GM12878 (cell line): ENCODE data around the gene PRCD. TPM values are rescaled to one million over a fixed set of nuclear protein-coding genes. Genes with fewer than 3 reads are reported as not detected.

ENCODE experiments used
- ATAC-seq: fragments of 200-7000 bp; cut with Tn5 transposase; 3 replicates; pipeline ENCODE4 v1.9.1; 2020; ENCODE audit warnings: mild to moderate bottlenecking, moderate library complexity
- BruUV-seq: library from RNA; stranded (reverse); fragments of 400-500 nt; replicated peaks from 2 replicates; lab custom pipeline; 2021; lab: Mats Ljungman, UMichigan
- CTCF ChIA-PET: fragments of 300-600 bp; sonication (Branson Sonifier 250); formaldehyde crosslinking; extraction: SDS; loops from one replicate; lab custom pipeline; 2021; ENCODE audit warnings: inconsistent platforms; lab: Yijun Ruan, JAX
- POLR2A ChIA-PET: fragments of 350-600 bp; formaldehyde crosslinking; extraction: SDS; loops from one replicate; lab custom pipeline; 2021; ENCODE audit warnings: inconsistent platforms; lab: Charles Lee
- RAD21 ChIA-PET: fragments of 300-600 bp; sonication (Branson Sonifier 250); formaldehyde crosslinking; loops from one replicate; lab custom pipeline; 2023; ENCODE audit warnings: antibody characterized with exemption; ENCODE audit not compliant: unreplicated experiment; lab: Charles Lee
- SMC1A ChIA-PET: fragments of 300-600 bp; sonication (Branson Sonifier 250); formaldehyde crosslinking; loops from one replicate; lab custom pipeline; 2023; ENCODE audit not compliant: unreplicated experiment, uncharacterized antibody; lab: Charles Lee
- DNase-seq: peaks from one replicate; pipeline ENCODE4 v3.0.0-alpha.2; 2011; ENCODE audit warnings: low read depth, low spot score
- FAIRE-seq: peaks from 3 replicates; lab custom pipeline; 2011; peaks lifted over from hg19 to GRCh38; lab: Jason Lieb, UNC
- H2AFZ ChIP-seq: 2 replicates; pipeline ENCODE4 v1.6.0; 2011; ENCODE audit warnings: low read depth, low read length, control low read depth; ENCODE audit not compliant: control insufficient read depth
- H3K27ac ChIP-seq: 2 replicates; pipeline ENCODE4 v1.5.1; 2011; ENCODE audit warnings: control low read depth; ENCODE audit not compliant: control insufficient read depth, insufficient read depth
- H3K27me3 ChIP-seq, 2 experiments: replicated peaks in 1 of 2; 2 replicates each; pipeline versions ENCODE4 v1.6.0 to v1.6.1; 2011; ENCODE audit warnings: low read length in 1 of 2; ENCODE audit not compliant: control insufficient read depth in 2 of 2, insufficient read depth in 2 of 2
- H3K36me3 ChIP-seq, 2 experiments: 2 replicates each; pipeline ENCODE4 v1.5.1; 2011; ENCODE audit warnings: low read length in 1 of 2; ENCODE audit not compliant: control insufficient read depth in 2 of 2, insufficient read depth in 2 of 2
- H3K4me1 ChIP-seq: 2 replicates; pipeline ENCODE4 v1.6.1; 2011; ENCODE audit warnings: mild to moderate bottlenecking, low read length, moderate library complexity, mixed read lengths; ENCODE audit not compliant: control insufficient read depth, insufficient read depth
- H3K4me2 ChIP-seq: 2 replicates; pipeline ENCODE4 v1.6.0; 2011; ENCODE audit warnings: control low read depth; ENCODE audit not compliant: control insufficient read depth, insufficient read depth
- H3K4me3 ChIP-seq: fragments of 200-600 bp; sonication (generic); 2 replicates; pipeline ENCODE4 v1.5.1; 2016
- H3K79me2 ChIP-seq: 2 replicates; pipeline ENCODE4 v1.6.0; 2011; ENCODE audit warnings: low read length; ENCODE audit not compliant: control insufficient read depth, insufficient read depth
- H3K9ac ChIP-seq: 2 replicates; pipeline ENCODE4 v1.8.0; 2011; ENCODE audit warnings: low read length, control low read depth, mixed read lengths; ENCODE audit not compliant: control insufficient read depth, insufficient read depth
- H3K9me3 ChIP-seq: replicated peaks from 3 replicates; pipeline ENCODE4 v1.5.1; 2011; ENCODE audit warnings: mild to moderate bottlenecking, low read length; ENCODE audit not compliant: control insufficient read depth, insufficient read depth
- H4K20me1 ChIP-seq: 2 replicates; pipeline ENCODE4 v1.6.0; 2011; ENCODE audit not compliant: control insufficient read depth, insufficient read depth
- DPF2 ChIP-seq: fragments of 450-650 bp; IDR thresholded peaks from 2 replicates; pipeline ENCODE4 v1.6.1; 2017; ENCODE audit warnings: mild to moderate bottlenecking
- HCFC1 ChIP-seq: fragments of 150-350 bp; IDR thresholded peaks from 2 replicates; pipeline ENCODE4 v1.6.1; 2014; ENCODE audit warnings: low read length
- IRF4 ChIP-seq: IDR thresholded peaks from 2 replicates; pipeline ENCODE4 v1.6.1; 2011; ENCODE audit warnings: low read depth, low read length
- NBN ChIP-seq: fragments of 450-650 bp; IDR thresholded peaks from 2 replicates; pipeline ENCODE4 v1.6.1; 2016
- WGBS: methylation state at CpG from one replicate; pipeline ENCODE4 v1.1.6; 2016; ENCODE audit warnings: low lambda C conversion rate; ENCODE audit not compliant: insufficient replicate concordance, insufficient coverage; ENCODE audit errors: missing lambda C conversion rate; 5-methylcytosine and 5-hydroxymethylcytosine counted together
- in situ Hi-C: fragments of 300-500 bp; cut with MboI; formaldehyde crosslinking; loops from 9 replicates; pipeline ENCODE4 v1.14.3; 2018; ENCODE audit warnings: mixed read lengths
- intact Hi-C: fragments of 100-400 bp; cut with micrococcal nuclease; formaldehyde crosslinking; loops from one replicate; pipeline ENCODE4 v1.14.2; 2022; ENCODE audit not compliant: unreplicated experiment
- polyA plus RNA-seq, 11 experiments: library from polyadenylated mRNA; depleted of rRNA in 4 of 11; unstranded in 6 of 11; stranded (reverse) in 5 of 11; fragments of >200 nt; fragmentation: Nextera tagmentation in 4 of 11; fragmentation: Illumina TruSeq in 1 of 11; extraction: Ambion mirVana in 4 of 11; extraction: Trizol in 1 of 11; gene quantifications; 1 replicate in 1 of 11; 2 replicates in 10 of 11; pipeline versions ENCODE4 v1.2.1 to v1.2.3, GENCODE V29; 2011 to 2016; ENCODE audit warnings: inconsistent platforms in 2 of 11, missing spikeins in 2 of 11, low read depth in 1 of 11
- total RNA-seq, 4 experiments: library from RNA; depleted of rRNA in 3 of 4; stranded (reverse); fragments of >200 nt in 3 of 4; fragmentation: Illumina TruSeq in 1 of 4; extraction: Trizol in 1 of 4; gene quantifications; 2 replicates each; pipeline versions ENCODE4 v1.2.1 to v1.2.3, GENCODE V29; 2013 to 2021
- TF ChIP-seq, protein P1 (sequence below): fragments of 450-650 bp; conservative IDR thresholded peaks from 2 replicates; pipeline ENCODE4 v1.6.1; 2017; ENCODE audit warnings: mild to moderate bottlenecking, moderate library complexity
- TF ChIP-seq, protein P2 (sequence below): fragments of 450-650 bp; IDR thresholded peaks from 2 replicates; pipeline ENCODE4 v1.6.1; 2016; ENCODE audit warnings: mild to moderate bottlenecking

The PRCD gene
- total and polyA plus RNA-seq, 10 of the 15 experiments (the other 5 are each of a cell fraction or from before 2014, with no cell fraction given): 0.18 to 0.95 (median 0.34) TPM; not detected in 4

DNA sequence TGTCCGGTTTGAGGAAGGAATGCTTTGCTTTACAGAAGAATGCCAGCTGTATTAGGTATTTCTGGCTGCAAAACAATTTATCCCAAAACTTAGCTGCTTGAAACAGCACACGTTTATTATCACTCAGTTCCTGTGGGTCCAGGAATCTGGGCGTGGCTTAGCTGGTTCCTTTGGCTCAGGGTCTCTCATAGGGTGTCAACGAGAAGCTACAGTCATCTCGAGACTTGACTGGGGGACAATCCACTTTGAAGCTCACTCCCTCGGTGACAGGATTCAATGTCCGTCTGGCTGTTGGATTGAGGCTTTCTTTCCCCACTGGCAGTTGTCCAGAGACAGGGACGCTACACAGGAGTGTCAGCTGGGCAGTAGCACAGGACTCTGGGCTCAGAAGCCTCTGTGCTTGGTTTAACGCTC, 29.0 kb upstream of the PRCD start (continued):
- TF ChIP-seq HCFC1: no peak
- no peak for TF ChIP-seq IRF4
- TF ChIP-seq, protein P1, sequence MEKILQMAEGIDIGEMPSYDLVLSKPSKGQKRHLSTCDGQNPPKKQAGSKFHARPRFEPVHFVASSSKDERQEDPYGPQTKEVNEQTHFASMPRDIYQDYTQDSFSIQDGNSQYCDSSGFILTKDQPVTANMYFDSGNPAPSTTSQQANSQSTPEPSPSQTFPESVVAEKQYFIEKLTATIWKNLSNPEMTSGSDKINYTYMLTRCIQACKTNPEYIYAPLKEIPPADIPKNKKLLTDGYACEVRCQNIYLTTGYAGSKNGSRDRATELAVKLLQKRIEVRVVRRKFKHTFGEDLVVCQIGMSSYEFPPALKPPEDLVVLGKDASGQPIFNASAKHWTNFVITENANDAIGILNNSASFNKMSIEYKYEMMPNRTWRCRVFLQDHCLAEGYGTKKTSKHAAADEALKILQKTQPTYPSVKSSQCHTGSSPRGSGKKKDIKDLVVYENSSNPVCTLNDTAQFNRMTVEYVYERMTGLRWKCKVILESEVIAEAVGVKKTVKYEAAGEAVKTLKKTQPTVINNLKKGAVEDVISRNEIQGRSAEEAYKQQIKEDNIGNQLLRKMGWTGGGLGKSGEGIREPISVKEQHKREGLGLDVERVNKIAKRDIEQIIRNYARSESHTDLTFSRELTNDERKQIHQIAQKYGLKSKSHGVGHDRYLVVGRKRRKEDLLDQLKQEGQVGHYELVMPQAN: no peak
- no peak for TF ChIP-seq NBN

DNA sequence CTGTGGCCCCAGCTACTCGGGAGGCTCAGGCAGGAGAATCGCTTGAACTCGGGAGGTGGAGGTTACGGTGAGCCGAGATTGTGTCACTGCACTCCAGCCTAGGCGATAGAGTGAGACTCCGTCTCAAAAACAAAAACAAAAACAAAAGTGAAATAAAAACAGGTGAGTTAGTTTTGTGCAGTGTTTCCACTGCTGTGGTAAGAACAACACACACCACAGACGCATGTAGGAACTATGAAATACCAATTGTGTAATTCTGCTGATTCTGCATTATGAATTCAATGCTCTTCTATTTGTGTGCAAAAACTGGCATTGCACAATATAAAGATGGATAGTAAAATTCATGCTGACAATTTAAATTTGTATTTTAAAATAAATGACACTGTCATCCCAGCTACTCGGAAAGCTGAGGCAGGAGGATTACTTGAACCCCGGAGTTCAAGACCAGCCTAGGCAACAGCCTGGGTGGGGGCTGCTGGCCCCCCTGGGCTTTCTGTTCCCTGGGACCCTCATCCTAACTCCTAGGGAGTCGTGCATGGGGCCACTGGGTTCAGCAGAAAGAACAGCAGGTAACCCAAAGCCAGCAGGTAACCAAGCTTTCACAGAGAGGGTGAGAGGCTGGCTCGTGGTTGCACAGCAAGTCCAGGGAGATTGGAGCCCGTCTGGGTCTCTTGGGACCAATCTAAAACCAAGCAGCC, 28.0 kb upstream of the PRCD start:
- intact Hi-C loops: no loop called here
- Histone ChIP-seq H3K9me3 (no peaks in the 10 kb centered on the region), H3K9ac (no peak overlapping the region), H2AFZ (no peak overlapping the region), H3K27ac (no peak overlapping the region), H3K36me3 (no peaks in the 10 kb centered on the region), H3K4me1 (peaks cover 18% of the 10 kb centered on the region), H3K79me2 (no peaks in the 10 kb centered on the region), H3K27me3 (no peaks in the 10 kb centered on the region; a peak in 1 of 4 replicates), H3K4me2 (no peak overlapping the region), H3K4me3 (no peak overlapping the region), H4K20me1 (no peaks in the 10 kb centered on the region)
- no TSS peak for BruUV-seq
- no peak for TF ChIP-seq DPF2
- TF ChIP-seq, protein P2, sequence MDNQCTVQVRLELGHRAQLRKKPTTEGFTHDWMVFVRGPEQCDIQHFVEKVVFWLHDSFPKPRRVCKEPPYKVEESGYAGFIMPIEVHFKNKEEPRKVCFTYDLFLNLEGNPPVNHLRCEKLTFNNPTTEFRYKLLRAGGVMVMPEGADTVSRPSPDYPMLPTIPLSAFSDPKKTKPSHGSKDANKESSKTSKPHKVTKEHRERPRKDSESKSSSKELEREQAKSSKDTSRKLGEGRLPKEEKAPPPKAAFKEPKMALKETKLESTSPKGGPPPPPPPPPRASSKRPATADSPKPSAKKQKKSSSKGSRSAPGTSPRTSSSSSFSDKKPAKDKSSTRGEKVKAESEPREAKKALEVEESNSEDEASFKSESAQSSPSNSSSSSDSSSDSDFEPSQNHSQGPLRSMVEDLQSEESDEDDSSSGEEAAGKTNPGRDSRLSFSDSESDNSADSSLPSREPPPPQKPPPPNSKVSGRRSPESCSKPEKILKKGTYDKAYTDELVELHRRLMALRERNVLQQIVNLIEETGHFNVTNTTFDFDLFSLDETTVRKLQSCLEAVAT: 0 out of 2 replicates have a peak, but pooled peaks have one; percentile 58
- in situ Hi-C loops: no loop called here
- WGBS: 67% methylated on average over 13 of the region's 13 CpGs
- FAIRE-seq (no peak), ATAC-seq (no peak), DNase-seq (no peak)
- RAD21 ChIA-PET: interaction anchor here (1.1 kb wide), 1 partner anchor 53 kb away, joined by 4 read pairs; no protein-coding TSS in a partner anchor
- SMC1A ChIA-PET: interaction anchor here (0.9 to 2.7 kb wide), 5 partner anchors 16 to 98 kb away, joined by 3 to 10 read pairs (median 4); partner anchors contain the start of gene AANAT
- CTCF ChIA-PET: interaction anchor here (0.7 to 7.8 kb wide), 7 partner anchors 31 to 182 kb away, joined by 3 to 65 read pairs (median 4); partner anchors contain the start of genes AANAT and SPHK1
- POLR2A ChIA-PET: interaction anchor here (0.6 kb wide), 1 partner anchor 211 kb away, joined by 3 read pairs; no protein-coding TSS in a partner anchor
